Measurements from ENCODE around the gene RHOBTB1. TPM values are rescaled to one million over a fixed set of nuclear protein-coding genes. Genes with fewer than 3 reads are reported as not detected.

RHOBTB1 gene
- total and polyA plus RNA-seq, 4 donors = 2.7 to 11.8 (median 4.9) TPM

GRCh38 chr10:60825520-60825919 lies 118.5 kb downstream of the RHOBTB1 start:
- TF ChIP-seq ZBTB33 (IDR thresholded peaks at IDR 0.05) (no peak), SP1 (IDR thresholded peaks at IDR 0.05) (no peak), CTCF (IDR thresholded peaks at IDR 0.05; ENCODE audit: low read depth, low read length, missing input control) (no peak), RAD21 (IDR thresholded peaks at IDR 0.05) (no peak), HNF4G (IDR thresholded peaks at IDR 0.05) (no peak), REST (IDR thresholded peaks at IDR 0.05) (no peak), JUND (IDR thresholded peaks at IDR 0.05) (no peak), EGR1 (IDR thresholded peaks at IDR 0.05; ENCODE audit: low read depth in 2 of 2) (no peak), FOXA2 (IDR thresholded peaks at IDR 0.05) (no peak), GABPA (IDR thresholded peaks at IDR 0.05 in 1 of 2, conservative IDR thresholded peaks at IDR 0.05 in 1 of 2) (no peak), NR2F2 (IDR thresholded peaks at IDR 0.05) (no peak), ATF3 (IDR thresholded peaks at IDR 0.05) (no peak), TAF1 (conservative IDR thresholded peaks at IDR 0.05) (no peak)
- no peak for DNase-seq (ENCODE audit: low spot score)
- WGBS = 78% methylated on average over 4 of the region's 4 CpGs
- Histone ChIP-seq H3K27me3 (ENCODE audit: control insufficient read depth in 4 of 4, insufficient read depth in 4 of 4, low read length in 3 of 4) (no peaks in the 10 kb centered on the region), H3K27ac (ENCODE audit: low read depth in 1 of 2, low read length in 2 of 2) (no peak overlapping the region), H3K4me1 (ENCODE audit: control insufficient read depth in 4 of 4, insufficient read depth in 4 of 4, low read length in 3 of 4) (no peaks in the 10 kb centered on the region), H3K9me3 (ENCODE audit: control insufficient read depth in 4 of 4, low read length in 3 of 4) (no peaks in the 10 kb centered on the region), H3K9ac (ENCODE audit: low read depth in 1 of 2, low read length in 2 of 2) (no peak overlapping the region), H3K36me3 (ENCODE audit: control insufficient read depth in 4 of 4, insufficient read depth in 3 of 4, low read depth in 1 of 4, low read length in 3 of 4) (no peaks in the 10 kb centered on the region), H3K4me3 (ENCODE audit: low read depth in 1 of 3, low read length in 3 of 3) (no peak overlapping the region)

GRCh38 chr10:60823324-60823723 lies 120.7 kb downstream of the RHOBTB1 start:
- Histone ChIP-seq H3K9me3 (ENCODE audit: control insufficient read depth in 4 of 4, low read length in 3 of 4) (no peaks in the 10 kb centered on the region), H3K27me3 (ENCODE audit: control insufficient read depth in 4 of 4, insufficient read depth in 4 of 4, low read length in 3 of 4) (no peaks in the 10 kb centered on the region), H3K36me3 (ENCODE audit: control insufficient read depth in 4 of 4, insufficient read depth in 3 of 4, low read depth in 1 of 4, low read length in 3 of 4) (no peaks in the 10 kb centered on the region), H3K9ac (ENCODE audit: low read depth in 1 of 2, low read length in 2 of 2) (no peak overlapping the region), H3K27ac (ENCODE audit: low read depth in 1 of 2, low read length in 2 of 2) (no peak overlapping the region), H3K4me3 (ENCODE audit: low read depth in 1 of 3, low read length in 3 of 3) (no peak overlapping the region), H3K4me1 (ENCODE audit: control insufficient read depth in 4 of 4, insufficient read depth in 4 of 4, low read length in 3 of 4) (no peaks in the 10 kb centered on the region)
- 92% methylated on average over 1 of the region's 1 CpG for WGBS
- no peak for DNase-seq (ENCODE audit: low spot score)
- no peak for TF ChIP-seq RAD21 (IDR thresholded peaks at IDR 0.05)
- TF ChIP-seq FOXA2 (IDR thresholded peaks at IDR 0.05) = no peak
- no peak for TF ChIP-seq YY1 (IDR thresholded peaks at IDR 0.05)
- no peak for TF ChIP-seq GABPA (IDR thresholded peaks at IDR 0.05 in 1 of 2, conservative IDR thresholded peaks at IDR 0.05 in 1 of 2)
- TF ChIP-seq NR2F2 (IDR thresholded peaks at IDR 0.05) = no peak
- no peak for TF ChIP-seq HNF4G (IDR thresholded peaks at IDR 0.05)
- no peak for TF ChIP-seq EGR1 (IDR thresholded peaks at IDR 0.05; ENCODE audit: low read depth in 2 of 2)
- no peak for TF ChIP-seq RXRA (IDR thresholded peaks at IDR 0.05)
- TF ChIP-seq TAF1 (conservative IDR thresholded peaks at IDR 0.05) = no peak
- no peak for TF ChIP-seq ATF3 (IDR thresholded peaks at IDR 0.05)
- no peak for TF ChIP-seq SP1 (IDR thresholded peaks at IDR 0.05)
- TF ChIP-seq MAX (IDR thresholded peaks at IDR 0.05) = no peak
- TF ChIP-seq FOXA1 (IDR thresholded peaks at IDR 0.05) = no peak
- no peak for TF ChIP-seq CTCF (IDR thresholded peaks at IDR 0.05; ENCODE audit: low read depth, low read length, missing input control)
- no peak for TF ChIP-seq ZBTB33 (IDR thresholded peaks at IDR 0.05)

Data from liver (tissue), 9 donors.